GM18520 (cell line): ENCODE results near the gene XPNPEP1.

Source experiments
- ATAC-seq: cut with Tn5 transposase; IDR thresholded peaks from one replicate; pipeline ENCODE4 v1.9.1; 2021; ENCODE audit not compliant: unreplicated experiment

Gene XPNPEP1

DNA sequence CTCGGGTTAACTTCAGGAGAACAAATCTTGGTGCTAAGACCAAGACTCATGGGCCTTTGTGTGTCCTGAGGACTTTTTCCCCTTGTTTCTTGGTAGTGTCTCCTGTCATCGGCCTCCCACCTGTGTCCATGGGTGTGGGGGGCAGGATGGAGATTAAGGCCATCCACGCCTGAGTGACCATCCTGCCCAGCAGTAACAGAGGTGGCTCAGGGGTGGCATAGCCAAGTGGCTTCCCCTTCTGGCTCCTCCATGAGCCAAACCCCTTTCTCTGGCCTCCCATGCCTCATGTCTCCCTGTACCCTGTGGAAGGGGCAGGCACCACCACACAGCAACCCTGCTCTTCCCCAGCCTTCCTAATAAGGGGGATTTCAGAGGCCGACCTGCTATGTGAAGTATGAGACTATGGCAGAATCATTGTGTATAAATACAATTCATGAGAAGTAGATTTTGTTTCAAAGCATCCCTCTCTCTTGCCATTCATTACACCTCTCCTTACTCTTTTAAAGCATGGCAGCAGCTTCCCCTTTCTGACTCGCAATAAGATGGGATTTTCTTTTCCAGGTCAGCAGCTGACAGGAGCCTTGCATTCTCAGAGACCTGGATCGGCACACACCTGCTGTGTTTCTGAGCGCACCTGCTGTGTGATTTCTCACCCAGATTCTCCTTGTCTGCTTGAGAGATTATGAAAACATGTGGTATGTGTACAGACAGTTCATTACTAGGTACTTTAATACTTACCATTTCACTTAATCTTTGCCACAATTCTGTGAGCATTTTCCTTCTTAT is 102.5 kb downstream of the XPNPEP1 start:
- ATAC-seq, result no peak

DNA sequence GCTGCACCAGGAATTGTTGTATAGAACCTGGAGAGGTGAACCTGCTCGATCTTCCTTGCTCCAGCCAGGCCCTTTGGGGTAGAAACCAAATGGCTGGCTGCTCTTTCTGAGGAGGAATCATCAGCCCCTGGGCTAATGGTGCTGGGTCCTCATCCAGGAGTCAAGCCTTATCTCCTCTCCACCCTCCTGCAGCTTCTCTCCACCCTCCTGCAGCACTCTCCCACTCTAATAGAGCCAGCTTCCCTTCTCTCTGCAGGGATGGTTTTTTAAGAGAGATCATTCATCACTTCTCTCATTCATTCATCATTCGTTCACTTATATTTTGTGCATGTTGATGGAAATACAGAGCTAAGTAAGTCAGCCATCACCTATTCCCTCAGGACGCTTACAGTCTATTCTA is 103.5 kb downstream of the XPNPEP1 start:
- ATAC-seq, result no peak
